Kidney (tissue), 14 donors: Measurements from ENCODE around the gene YWHAH. TPM values are rescaled to one million over a fixed set of nuclear protein-coding genes. Genes with fewer than 3 reads are reported as not detected.

Experiments
- DNase-seq, 5 donors: peaks; one replicate each; pipeline ENCODE4 v3.0.0-alpha.2; 2013 to 2020
- FAIRE-seq: peaks from 2 replicates; lab custom pipeline; 2012; peaks lifted over from hg19 to GRCh38; lab: Jason Lieb, UNC
- H3K27ac ChIP-seq, 2 donors: one replicate each; pipeline ENCODE4 v1.7.0; 2013; ENCODE audit warnings: low read depth in 2 of 2, low read length in 2 of 2, inconsistent platforms in 1 of 2
- H3K27me3 ChIP-seq: one replicate; pipeline ENCODE4 v1.7.1; 2013; ENCODE audit warnings: low read length, inconsistent platforms; ENCODE audit not compliant: control insufficient read depth, insufficient read depth
- H3K36me3 ChIP-seq, 3 donors: one replicate each; pipeline versions ENCODE4 v1.7.0 to v1.7.1; 2013; ENCODE audit warnings: low read length in 3 of 3, control low read depth in 1 of 3, inconsistent platforms in 1 of 3; ENCODE audit not compliant: insufficient read depth in 3 of 3, control insufficient read depth in 2 of 3
- H3K4me1 ChIP-seq, 3 donors: one replicate each; pipeline versions ENCODE4 v1.7.0 to v1.7.1; 2013; ENCODE audit warnings: low read length in 3 of 3, inconsistent platforms in 1 of 3, low read depth in 1 of 3; ENCODE audit not compliant: control insufficient read depth in 2 of 3, insufficient read depth in 2 of 3
- H3K4me3 ChIP-seq, 3 donors: one replicate each; pipeline versions ENCODE4 v1.7.0 to v1.8.1; 2013; ENCODE audit warnings: low read length in 3 of 3, control low read depth in 1 of 3, inconsistent platforms in 1 of 3
- H3K9ac ChIP-seq, 3 donors: one replicate each; pipeline versions ENCODE4 v1.7.0 to v1.7.1; 2013; ENCODE audit warnings: low read length in 3 of 3, control low read depth in 1 of 3, inconsistent platforms in 1 of 3
- H3K9me3 ChIP-seq, 3 donors: one replicate each; pipeline versions ENCODE4 v1.7.0 to v1.7.1; 2013; ENCODE audit warnings: low read length in 3 of 3, control low read depth in 1 of 3, inconsistent platforms in 1 of 3; ENCODE audit not compliant: control insufficient read depth in 2 of 3, insufficient read depth in 1 of 3
- CTCF ChIP-seq: IDR thresholded peaks from 3 replicates; pipeline ENCODE4 v1.5.1; 2012; ENCODE audit warnings: mild to moderate bottlenecking, moderate library complexity, borderline replicate concordance; ENCODE audit not compliant: insufficient read depth; ENCODE audit errors: extremely low read depth
- intact Hi-C: fragments of 100-400 bp; cut with DNase I; formaldehyde crosslinking; loops from one replicate; pipeline ENCODE4 v1.11.1; 2022
- polyA plus RNA-seq: library from polyadenylated mRNA; stranded (reverse); fragments of 350-450 nt; fragmentation: Illumina TruSeq; extraction: RNeasy Lipid Tissue Mini Kit (QIAGEN cat#74804); gene quantifications from one replicate; pipeline ENCODE4 v1.2.3, GENCODE V29; 2014; ENCODE audit warnings: low read depth, low replicate concordance; ENCODE audit not compliant: insufficient read depth
- total RNA-seq: library from RNA; stranded (reverse); fragmentation: NEBNext Ultra II Directional; extraction: Animal tissue kit (Norgen Biotek cat#: 25700); gene quantifications from one replicate; pipeline ENCODE4 v1.2.1, GENCODE V29; 2021
- donor health status: control.
- donor health status: control.
- donor health status: control.
- donor health status: control.
- donor health status: control.
- donor health status: DM: yes; HTN: yes; CAD: no.
- donor health status: Normal renal cell carcinoma (clear cell type).

The YWHAH gene
- total and polyA plus RNA-seq, 2 donors from 2014 or later = 82.0 to 274 TPM

- no peaks in the 10 kb centered on the region for H3K27me3 ChIP-seq
Measured at GRCh38 chr22:31896472-31896871, 47.9 kb upstream of the YWHAH start.

GRCh38 chr22:31897842-31898805 is 46.2 kb upstream of the YWHAH start:
- H3K36me3 ChIP-seq = peaks cover 0 to 38% (median 16%) of the 10 kb centered on the region in 3 donors

More at GRCh38 chr22:31896472-31896871, 47.9 kb upstream of the YWHAH start:
- Histone ChIP-seq H3K9me3 (no peaks in the 10 kb centered on the region), H3K9ac (no peak overlapping the region), H3K36me3 (peaks cover 0 to 27% (median 11%) of the 10 kb centered on the region in 3 donors), H3K27ac (no peak overlapping the region), H3K4me1 (no peaks in the 10 kb centered on the region), H3K4me3 (no peak overlapping the region)
- intact Hi-C loops = no loop called here
- DNase-seq (no peak), FAIRE-seq (no peak)
- no peak for TF ChIP-seq CTCF

GRCh38 chr22:31898926-31899325 is 45.4 kb upstream of the YWHAH start:
- no peak for FAIRE-seq
- H3K4me1 ChIP-seq = no peaks in the 10 kb centered on the region
- peaks cover 0 to 38% (median 13%) of the 10 kb centered on the region in 3 donors for H3K36me3 ChIP-seq
- intact Hi-C loops = no loop called here
- TF ChIP-seq CTCF = no peak
- H3K9me3 ChIP-seq = no peaks in the 10 kb centered on the region
- peak in 3 of 5 donors; percentile 37 to 57 (median 49) for DNase-seq
- H3K27me3 ChIP-seq = no peaks in the 10 kb centered on the region
- H3K9ac ChIP-seq = no peak overlapping the region
- no peak overlapping the region for H3K4me3 ChIP-seq
- no peak overlapping the region for H3K27ac ChIP-seq

More at GRCh38 chr22:31897842-31898805, 46.2 kb upstream of the YWHAH start:
- no peak overlapping the region for H3K9ac ChIP-seq
- peak; percentile 2 to 80 (median 65) for DNase-seq
- H3K27me3 ChIP-seq = no peaks in the 10 kb centered on the region
- no peak overlapping the region for H3K4me3 ChIP-seq
- no peaks in the 10 kb centered on the region for H3K9me3 ChIP-seq
- TF ChIP-seq CTCF = no peak
- no peaks in the 10 kb centered on the region for H3K4me1 ChIP-seq
- no peak overlapping the region for H3K27ac ChIP-seq
- intact Hi-C loops = no loop called here
- no peak for FAIRE-seq
